Measurements from ENCODE around the gene EFEMP2. TPM values are rescaled to one million over a fixed set of nuclear protein-coding genes. Genes with fewer than 3 reads are reported as not detected.
A peak's percentile ranks its signal among the peaks of the same experiment; 100 is the strongest.

EFEMP2 gene
- total and polyA plus RNA-seq, 2 experiments from 2014 or later = 7.4 to 9.4 TPM

- H2AFZ ChIP-seq = no peak overlapping the region
- H3K27ac Mint-ChIP-seq = 0 out of 2 replicates have a peak overlapping the region, but pooled peaks have one; percentile 80
- H3K27me3 ChIP-seq (ENCODE audit: insufficient read depth) = no peaks in the 10 kb centered on the region
- DNase-seq (ENCODE audit: low spot score) (no peak), ATAC-seq (no peak)
- peak overlapping the region; percentile 90 for H3K4me3 Mint-ChIP-seq
- TF ChIP-seq NANOG (IDR thresholded peaks at IDR 0.05; ENCODE audit: borderline replicate concordance) (no peak), CREB1 (CRISPR knock-in tag; IDR thresholded peaks at IDR 0.05; ENCODE audit: low read depth) (no peak), ZNF114 (CRISPR knock-in tag; IDR thresholded peaks at IDR 0.05) (no peak), ETS1 (IDR thresholded peaks at IDR 0.05) (no peak), EZH2 (IDR thresholded peaks at IDR 0.05; ENCODE audit: low read depth, unreplicated experiment) (no peak), ZNF331 (CRISPR knock-in tag; IDR thresholded peaks at IDR 0.05; ENCODE audit: low read depth) (no peak), STAT1 (IDR thresholded peaks at IDR 0.05; ENCODE audit: unreplicated experiment) (no peak), CTCF (conservative IDR thresholded peaks at IDR 0.05; ENCODE audit: low read depth in 2 of 2) (no peak), EZH2phosphoT487 (IDR thresholded peaks at IDR 0.05; ENCODE audit: unreplicated experiment) (no peak), REST (IDR thresholded peaks at IDR 0.05; ENCODE audit: unreplicated experiment) (no peak), POLR2AphosphoS5 (IDR thresholded peaks at IDR 0.05; ENCODE audit: low read depth) (no peak), ZNF462 (CRISPR knock-in tag; IDR thresholded peaks at IDR 0.05) (no peak)
- peaks cover 47% of the 10 kb centered on the region for H3K27me3 Mint-ChIP-seq (ENCODE audit: insufficient read depth, low read depth, poor library complexity)
- H4K20me1 ChIP-seq (replicated peaks; ENCODE audit: insufficient read depth) = peaks cover 37% of the 10 kb centered on the region
- peak overlapping the region; percentile 93 for H3K4me3 ChIP-seq
- peaks cover 64% of the 10 kb centered on the region for H3F3A ChIP-seq (replicated peaks; ENCODE audit: low read depth)
- peak overlapping the region; percentile 95 for H3K4me2 ChIP-seq
- peaks cover 11% of the 10 kb centered on the region for H3K4me1 ChIP-seq (ENCODE audit: insufficient read depth)
- H3K9me2 ChIP-seq (ENCODE audit: insufficient read depth) = no peaks in the 10 kb centered on the region
- peak overlapping the region; percentile 74; the same call in 1 of the 2 replicates for H3K27ac ChIP-seq (ENCODE audit: low read depth)
- peaks cover 4% of the 10 kb centered on the region; the same call in 1 of the 3 replicates for H3K9me3 Mint-ChIP-seq
- peaks cover 50% of the 10 kb centered on the region for H3K79me2 ChIP-seq (replicated peaks; ENCODE audit: insufficient read depth)
- peaks cover 29% of the 10 kb centered on the region for H3K4me1 Mint-ChIP-seq
- H3K36me3 ChIP-seq (ENCODE audit: insufficient read depth) = peaks cover 31% of the 10 kb centered on the region
- H3K36me3 Mint-ChIP-seq (ENCODE audit: low read depth) = peaks cover 57% of the 10 kb centered on the region
Observed at GRCh38 chr11:65857500-65857852, 15.1 kb downstream of the EFEMP2 start.

Measured in GM23338 (cell line).